Cortex of kidney (tissue), 1 donor: ENCODE data around the gene ADK.
"Not testable (repeated sequence)": the region's sequence is repeated elsewhere in the genome, so short reads cannot be mapped to it uniquely, and the experiment has no call there.

Source experiments
- DNase-seq: peaks from one replicate; lab custom pipeline; 2025; lab: John Stamatoyannopoulos, UW

The ADK gene

DNA sequence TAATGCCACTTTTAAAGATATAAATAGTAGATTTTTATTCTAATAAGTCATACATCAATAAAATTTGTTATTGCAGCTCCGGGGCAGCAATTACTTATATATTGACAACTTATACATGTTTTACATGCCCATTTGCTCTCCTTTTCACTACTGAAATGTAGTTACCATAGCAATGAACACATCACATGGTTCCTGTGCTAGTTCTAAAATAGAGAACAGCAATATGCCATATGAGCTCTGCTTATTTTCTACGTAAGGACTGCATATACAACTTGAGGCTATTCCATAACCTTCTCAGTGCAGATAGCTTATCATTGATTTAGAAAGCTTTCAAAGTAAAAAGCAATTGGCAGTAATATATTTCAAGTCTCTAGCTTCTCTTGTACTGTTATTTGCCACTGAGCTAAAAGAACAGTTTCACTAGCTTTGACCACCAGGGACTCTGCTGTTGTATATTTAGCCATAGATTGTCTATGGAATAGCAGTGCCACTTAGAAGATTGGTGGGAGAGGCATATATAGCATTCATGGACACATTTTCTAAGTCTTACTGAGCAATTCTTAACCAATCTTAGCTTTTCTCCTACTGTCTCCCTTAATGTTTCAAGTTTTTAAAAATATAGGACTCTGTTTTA lies 405.2 kb downstream of the ADK start:
- DNase-seq = no peak

DNA sequence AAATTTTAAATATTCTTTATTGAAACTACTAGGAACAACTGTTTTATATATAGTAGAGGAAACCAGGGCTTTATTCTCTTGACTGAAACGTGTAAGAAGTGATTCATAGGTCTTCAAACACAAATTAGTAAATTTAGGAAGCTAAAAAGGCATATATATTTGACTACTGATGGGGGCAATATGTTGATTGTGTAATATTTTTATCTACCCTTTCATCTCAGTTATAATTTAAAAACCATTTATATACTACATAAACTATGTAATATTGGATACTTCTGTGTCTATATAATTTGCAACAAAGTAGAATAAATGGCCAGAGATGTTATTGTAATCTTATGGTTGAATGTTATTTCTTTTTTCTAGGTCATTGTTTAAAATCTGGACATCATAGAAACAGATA lies 406.1 kb downstream of the ADK start:
- no peak for DNase-seq

DNA sequence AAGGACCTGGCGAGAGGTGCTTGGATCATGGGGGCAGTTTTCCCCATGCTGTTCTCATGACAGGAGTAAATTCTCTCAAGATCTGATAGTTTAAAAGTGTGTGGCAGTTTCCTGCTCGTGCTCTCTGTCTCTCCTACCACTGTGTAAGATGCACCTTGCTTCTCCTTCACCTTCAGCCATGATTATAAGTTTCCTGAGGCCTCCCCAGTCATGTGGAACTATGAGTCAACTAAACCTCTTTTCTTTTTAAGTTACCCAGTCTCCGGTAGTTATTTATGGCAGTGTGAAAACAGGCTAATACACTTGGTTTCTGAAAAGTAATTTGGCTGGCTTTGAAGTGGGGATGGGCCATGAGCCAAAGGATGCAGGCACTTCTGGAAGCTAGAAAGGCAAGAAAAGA lies 407.4 kb downstream of the ADK start:
- DNase-seq = no peak

DNA sequence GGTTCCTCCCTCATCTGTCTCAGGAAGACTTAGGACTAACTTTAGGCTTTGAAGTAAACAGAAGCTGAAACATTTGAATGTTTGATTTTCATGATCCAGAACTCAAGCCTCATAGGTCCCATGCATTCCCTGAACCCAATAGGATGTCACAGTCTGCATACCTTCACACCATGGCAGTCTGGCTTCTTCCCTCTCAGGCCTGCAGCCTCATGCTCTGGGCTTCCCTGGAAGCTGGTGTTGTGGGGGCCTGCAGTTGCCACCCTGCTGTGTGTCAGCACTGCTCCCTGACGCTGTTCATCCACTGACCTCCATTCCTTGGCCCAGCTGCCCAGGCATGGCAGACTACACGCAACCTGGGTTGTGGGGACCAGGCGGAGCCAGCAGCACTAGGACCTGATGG lies 407.9 kb downstream of the ADK start:
- DNase-seq = no peak

DNA sequence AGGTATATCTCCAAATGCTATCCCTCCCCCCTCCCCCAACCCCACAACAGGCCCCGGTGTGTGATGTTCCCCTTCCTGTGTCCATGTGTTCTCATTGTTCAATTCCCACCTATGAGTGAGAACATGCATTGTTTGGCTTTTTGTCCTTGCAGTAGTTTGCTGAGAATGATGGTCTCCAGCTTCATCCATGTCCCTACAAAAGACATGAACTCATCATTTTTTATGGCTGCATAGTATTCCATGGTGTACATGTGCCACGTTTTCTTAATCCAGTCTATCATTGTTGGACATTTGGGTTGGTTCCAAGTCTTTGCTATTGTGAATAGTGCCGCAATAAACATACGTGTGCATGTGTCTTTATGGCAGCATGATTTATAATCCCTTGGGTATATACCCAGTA lies 417.9 kb downstream of the ADK start:
- DNase-seq = not testable (repeated sequence)

DNA sequence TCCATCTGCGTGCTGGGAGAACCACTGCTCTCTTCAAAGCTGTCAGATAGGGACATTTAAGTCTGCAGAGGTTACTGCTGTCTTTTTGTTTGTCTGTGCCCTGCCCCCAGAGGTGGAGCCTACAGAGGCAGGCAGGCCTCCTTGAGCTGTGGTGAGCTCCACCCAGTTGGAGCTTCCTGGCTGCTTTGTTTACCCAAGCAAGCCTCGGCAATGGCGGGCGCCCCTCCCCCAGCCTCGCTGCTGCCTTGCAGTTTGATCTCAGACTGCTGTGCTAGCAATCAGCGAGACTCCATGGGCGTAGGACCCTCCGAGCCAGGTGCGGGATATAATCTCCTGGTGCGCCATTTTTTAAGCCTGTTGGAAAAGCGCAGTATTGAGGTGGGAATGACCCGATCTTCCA lies 422.5 kb downstream of the ADK start:
- DNase-seq = not testable (repeated sequence)

DNA sequence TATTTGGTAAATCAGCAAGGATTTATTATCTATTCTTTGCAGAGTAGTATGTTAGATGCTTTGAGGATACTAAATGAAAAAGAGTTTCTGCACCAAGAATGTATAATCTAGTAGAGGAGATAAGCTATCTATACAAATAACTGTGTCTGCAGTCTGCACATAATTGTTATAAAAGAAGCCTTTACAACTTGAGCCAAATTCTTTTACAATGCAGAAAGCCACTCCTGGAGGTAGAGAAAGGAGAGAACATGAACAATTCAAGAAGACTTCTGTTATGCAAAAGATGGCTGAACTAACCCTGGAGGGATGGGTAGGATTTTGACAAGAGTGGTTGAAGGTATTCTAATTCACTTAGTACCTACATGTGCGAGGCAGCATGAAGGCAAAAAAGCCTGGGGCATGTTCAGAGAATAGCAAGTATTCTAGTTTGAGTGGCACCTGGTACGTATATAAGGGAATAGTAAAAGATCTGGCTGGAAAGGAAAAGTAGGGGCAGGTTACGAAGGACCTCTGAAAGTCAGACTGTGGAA lies 424.2 kb downstream of the ADK start:
- no peak for DNase-seq

DNA sequence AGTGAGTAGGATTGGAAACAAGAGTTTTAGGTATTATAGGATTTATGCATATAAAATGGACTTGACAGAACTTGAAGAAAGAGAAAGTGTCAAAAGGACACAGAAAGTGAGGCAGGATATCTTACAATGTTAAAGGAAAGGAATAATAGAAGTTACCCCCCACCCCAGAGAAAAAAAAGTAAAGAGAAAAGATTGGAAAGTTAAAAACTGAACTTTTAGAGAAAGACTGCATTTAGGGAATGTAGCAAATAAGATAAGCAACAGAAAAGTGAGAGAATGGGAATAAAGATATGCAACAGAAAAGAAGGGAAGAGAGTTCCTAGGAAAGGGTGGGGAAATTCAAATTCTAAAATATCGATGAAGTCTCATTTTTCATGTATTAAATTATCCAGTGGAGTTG lies 424.9 kb downstream of the ADK start:
- no peak for DNase-seq

DNA sequence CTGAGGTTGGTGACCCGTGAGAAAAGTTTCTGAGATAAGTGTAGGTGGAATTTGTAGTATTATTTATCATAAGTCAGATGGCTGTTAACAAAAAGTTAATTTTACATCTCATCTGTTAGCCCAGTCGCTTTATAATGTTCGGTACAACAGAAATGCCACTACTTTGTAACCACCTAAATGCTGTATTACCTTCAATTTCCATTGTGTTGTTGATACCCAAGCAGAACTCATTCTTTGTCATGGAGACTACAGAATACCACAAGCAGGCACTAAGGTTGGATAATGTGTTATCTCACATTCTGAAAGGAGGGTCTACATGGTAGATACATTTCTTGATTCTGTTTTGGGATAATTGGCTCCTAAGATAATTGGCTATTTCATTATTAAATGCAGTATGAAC lies 425.6 kb downstream of the ADK start:
- DNase-seq = no peak

DNA sequence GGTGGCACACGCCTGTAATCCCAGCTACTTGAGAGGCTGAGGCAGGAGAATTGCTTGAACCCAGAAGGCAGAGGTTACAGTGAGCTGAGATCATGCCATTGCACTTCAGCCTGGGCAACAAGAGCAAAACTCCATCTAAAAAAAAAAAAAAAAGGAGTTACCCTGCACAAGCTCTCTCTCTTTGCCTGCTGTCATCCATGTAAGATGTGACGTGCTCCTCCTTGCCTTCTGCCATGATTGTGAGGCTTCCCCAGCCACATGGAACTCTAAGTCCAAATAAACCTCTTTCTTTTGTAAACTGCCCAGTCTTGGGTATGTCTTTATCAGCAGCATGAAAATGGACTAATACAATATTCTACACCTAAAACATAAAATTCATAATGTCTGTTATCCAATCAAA lies 429.4 kb downstream of the ADK start:
- DNase-seq = not testable (repeated sequence)

DNA sequence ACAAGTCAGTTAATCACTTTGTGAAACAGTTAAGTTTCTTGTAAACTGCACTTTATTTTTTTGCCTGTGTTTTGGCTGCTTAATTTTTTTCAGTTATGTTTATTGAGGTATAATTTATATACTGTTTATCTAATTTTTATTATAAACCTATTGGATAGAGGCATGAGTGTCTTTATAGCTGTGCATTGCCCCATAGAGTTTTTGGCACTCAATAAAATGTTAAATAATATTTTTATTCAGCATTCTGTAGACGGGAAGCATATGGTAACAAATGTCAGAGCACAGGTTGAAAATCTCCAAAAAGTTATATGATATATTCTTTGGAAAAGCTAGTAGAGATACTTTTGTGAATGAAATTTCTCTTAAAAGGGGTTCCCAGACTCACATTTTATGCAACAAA lies 431.5 kb downstream of the ADK start:
- DNase-seq = no peak

DNA sequence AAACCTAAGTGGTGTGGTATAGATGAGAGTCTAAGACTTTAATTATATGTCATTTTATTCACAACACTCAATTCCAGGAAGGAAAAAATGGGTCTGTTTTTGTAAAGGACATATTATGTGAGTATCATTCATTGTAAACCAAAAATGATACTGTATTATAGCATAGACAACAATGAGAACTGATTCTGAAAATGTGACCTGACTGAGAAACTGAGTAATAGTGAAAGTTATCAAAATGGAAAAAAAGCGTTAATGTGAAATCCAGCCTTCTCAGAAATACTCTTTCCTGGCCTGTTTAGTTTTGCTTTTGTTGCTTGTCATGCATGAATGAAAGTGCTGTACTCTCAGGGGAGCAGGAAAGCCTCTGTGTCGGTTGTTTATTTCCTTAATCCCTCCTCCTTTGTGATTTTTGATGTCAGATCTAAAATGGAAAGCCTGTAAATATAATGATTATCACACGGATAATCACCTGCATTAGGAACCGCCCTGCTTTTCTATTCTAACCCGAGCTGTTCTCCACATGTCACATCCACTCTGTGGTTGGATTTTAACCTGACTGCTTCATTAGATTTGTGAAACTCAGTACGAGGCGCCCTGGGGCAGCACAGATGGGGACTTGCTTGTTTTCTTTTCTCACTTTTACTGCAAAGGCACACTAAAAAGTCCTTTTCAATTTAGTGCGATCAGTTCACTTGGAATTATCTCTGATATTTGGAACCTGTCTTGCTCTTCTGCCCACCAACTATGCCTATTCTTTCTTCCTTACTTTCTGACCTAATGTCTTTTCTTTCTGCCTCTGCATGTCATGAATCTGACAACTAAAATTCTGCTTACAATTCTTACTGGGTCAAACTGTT lies 434.4 kb downstream of the ADK start:
- DNase-seq = no peak

DNA sequence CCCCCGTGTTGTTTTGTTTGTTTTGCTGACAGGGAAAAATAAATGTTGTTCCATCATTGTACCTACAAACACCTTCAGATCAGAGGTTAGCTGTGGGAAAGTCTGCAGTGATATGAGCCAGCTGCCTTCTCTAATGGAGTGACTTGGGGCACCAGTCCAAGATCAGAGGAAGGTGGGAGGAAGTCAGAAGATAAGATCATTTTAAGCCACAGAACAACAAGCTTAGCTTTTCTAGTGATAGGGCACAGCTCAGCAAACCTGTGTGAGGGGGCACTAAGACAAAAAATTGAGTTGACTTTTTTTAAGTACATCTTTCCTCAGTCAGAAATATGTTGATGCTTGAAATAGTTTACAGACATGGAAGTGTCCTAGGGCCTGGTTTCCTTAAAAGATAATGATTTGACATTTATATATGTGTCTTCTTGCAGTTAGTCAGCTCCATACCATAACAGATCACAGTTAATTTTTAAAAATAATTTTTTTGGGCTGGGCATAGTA lies 435.1 kb downstream of the ADK start:
- no peak for DNase-seq

DNA sequence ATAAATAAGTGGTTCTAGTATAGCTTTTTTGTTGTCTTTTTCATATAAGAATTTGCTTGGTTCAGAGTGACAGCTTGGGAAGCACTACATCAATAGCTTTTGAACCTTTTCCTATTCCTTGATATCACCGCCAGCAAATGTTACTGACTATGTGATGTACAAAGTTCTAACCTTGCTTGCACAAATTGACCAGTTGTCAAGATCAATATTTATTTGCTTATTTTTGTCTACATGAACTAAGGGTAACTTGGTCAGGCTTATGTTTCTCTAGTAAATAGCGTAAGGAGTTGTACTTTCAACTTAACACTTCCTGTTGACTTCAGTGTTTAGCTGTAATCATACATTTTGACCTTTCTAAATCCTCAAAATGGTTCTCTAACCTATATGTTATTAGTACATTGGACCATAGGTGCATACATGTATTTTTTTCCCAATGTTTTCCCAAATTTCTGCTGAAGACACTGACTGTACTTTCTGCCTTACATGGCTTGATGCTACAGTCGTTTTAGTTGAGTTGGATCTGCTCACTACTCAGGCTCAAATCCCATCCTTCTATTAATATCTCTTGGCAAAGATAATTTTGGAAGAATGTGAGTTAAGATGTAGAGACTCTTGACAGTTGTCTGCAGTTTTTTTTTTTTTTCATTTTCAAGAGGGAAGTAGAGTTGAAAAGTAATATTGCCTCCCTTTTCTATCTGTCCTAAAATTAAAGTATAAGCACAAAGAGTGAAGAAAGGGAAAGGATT lies 436.3 kb downstream of the ADK start:
- no peak for DNase-seq

DNA sequence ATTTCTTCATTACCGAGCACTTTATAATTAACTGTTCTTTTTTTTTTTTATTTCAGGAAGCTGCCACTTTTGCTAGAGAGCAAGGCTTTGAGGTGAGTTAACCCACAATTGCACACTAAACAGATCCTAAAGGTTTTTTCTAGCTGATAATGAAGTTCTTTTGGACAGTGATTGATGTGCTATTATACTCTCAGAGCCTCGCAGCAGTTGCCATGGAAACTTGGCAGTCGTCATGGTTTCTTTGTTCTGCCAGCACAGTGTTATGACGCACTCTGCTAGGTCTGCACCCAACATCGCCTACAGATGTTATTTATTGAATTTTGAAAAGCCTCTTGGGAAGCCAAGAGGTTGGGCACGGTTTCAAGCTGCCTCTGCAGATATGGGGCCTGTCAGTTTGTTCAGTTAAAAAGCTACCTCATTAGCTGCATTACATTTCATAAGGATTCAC lies 438.2 kb downstream of the ADK start:
- DNase-seq = no peak

DNA sequence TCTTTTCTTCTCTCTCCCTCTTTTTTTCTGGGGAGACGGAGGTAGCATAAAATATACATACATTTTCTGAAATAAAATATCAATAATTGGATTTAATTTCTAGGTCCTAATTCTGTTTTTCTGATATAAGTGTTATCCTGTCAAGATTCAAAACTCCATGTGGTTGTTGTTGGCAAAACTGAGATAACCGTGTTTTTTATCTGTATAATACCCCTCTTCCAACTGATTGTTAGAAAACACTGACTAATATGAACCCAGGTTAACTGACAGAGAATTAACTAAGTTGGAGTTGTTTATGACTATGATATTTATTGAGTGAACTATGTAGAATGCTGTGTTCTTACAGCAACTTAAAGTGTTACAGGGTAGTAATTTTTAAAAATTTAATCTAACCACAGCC lies 438.8 kb downstream of the ADK start:
- DNase-seq = no peak

DNA sequence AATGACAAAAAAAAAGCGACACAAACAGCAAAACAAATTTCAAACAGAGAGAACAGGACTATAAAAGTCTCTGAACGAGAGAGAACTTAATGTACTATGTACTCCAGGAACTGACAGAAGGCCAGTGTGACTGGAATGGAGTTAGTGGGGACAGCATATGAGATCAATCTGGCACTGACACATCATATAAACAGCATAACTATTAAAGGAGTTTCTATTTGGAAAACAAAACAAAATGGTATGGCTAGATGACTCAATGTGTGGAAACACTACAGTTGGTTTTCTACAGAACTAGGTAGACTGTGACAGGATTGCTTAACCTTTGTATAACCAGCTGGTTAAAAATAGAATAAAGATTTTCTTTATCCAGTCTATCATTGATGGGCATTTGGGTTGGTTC lies 442.4 kb downstream of the ADK start:
- DNase-seq = no peak

DNA sequence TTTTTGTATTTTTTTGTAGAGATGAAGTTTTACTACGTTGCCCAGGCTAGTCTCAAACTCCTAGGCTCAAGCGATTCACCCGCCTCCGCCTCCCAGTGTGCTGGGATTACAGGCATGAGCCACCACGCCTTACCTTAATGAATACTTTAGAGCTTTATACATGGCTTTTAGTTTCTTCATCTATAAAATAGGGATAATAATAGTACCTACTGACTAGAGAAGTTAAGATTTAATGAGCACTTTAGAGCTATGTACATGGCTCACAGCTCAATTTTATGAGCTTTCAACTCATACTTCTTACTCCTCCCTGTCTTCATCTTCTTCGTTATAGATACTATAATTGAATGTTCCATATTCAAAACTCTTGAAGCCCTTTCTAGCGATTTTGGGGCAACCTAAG lies 445.7 kb downstream of the ADK start:
- DNase-seq = no peak

DNA sequence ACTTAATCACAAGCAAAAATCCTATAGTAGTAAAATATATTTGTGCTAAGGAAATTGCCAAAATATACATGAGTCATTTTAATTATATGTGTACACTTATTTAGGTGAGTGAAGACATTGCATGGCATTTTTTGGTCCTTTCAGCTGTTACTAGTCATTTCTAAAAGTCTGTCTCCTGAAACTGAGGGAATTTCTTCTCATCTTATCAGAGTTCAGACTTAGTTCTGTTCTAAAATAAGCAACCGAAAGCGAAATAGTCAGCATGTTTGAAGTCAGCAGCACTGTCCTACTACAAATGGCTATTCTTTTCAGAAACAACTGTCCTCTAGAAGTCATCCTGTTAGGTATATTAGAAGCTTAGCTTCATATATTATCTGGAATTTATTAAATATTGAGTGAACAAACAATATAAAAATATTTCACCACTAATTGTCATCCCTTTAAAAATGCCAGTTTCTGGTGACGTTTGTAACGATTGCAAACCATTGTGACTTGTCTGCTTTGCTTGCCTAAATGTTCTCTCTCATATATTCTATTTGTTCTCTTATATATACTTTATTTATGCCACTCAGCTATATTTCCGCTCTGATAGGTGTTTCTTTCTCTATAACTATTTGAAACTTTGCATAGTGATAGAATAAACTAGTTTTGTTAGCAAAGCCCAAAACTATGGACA lies 448.0 kb downstream of the ADK start:
- no peak for DNase-seq

DNA sequence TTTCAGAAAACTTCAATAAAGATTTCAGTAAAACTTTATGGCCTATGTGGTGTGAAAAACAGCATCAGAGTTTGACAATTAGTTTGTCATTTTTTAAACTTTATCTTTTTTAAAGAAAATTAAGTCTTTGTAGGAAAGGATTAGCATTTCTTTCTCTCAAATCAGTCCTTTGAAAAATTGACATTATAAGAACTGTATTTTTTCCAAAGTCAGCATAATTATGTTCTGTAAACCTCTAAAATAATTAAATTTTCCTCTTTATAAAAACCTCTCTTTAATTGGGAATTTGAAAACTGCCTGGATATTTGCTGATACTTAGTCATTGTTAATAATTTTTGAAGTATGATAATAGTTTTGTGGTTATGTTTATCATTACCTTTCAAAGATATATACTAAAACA lies 448.7 kb downstream of the ADK start:
- no peak for DNase-seq

DNA sequence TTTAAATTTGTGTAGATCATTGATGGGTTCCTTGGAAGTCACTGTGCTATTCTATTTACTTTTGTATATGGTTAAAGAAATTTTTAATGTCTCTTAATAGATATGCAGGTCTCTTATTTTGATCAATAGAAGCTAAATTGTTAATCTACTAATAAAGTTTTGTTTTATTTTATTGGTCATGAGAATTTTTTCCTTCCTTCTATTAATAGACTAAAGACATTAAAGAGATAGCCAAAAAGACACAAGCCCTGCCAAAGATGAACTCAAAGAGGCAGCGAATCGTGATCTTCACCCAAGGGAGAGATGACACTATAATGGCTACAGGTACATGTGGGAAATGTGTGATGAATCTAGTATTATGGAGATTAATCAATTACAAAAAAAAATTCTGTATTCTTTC lies 449.1 kb downstream of the ADK start:
- no peak for DNase-seq

DNA sequence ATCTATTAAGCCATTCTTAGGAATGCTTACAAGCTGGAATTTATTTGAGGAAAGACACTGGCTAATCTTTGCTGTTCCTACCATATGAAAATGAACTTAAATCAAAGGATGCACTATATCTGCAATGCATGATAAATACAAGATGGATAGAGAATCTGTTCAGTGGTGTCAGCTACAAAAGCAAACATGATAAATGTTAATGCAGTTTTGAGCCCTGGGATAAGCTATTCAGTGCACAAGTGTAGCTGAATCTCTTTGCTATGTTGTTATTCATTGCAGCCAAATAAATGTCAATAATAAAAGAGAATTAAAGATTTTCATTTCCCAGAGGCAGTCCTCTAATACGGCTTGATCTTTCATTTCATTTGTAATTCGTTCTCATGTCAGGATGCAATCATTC lies 451.6 kb downstream of the ADK start:
- DNase-seq = no peak
